Activated naive CD4-positive, alpha-beta T cell treated with anti-CD3 and anti-CD28 coated beads, Interleukin-2, amount 50 U/mL, for 24 hours (primary cell): ENCODE results near the gene ACSF3.

ENCODE experiments used
- H3K27ac Mint-ChIP-seq: one replicate; pipeline ENCODE4 v1.8.0; 2021; ENCODE audit warnings: mild to moderate bottlenecking, mixed read lengths
- H3K27me3 Mint-ChIP-seq: one replicate; pipeline ENCODE4 v1.8.0; 2021; ENCODE audit warnings: mixed read lengths
- H3K36me3 Mint-ChIP-seq: one replicate; pipeline ENCODE4 v1.8.0; 2021; ENCODE audit warnings: mixed read lengths
- H3K4me1 Mint-ChIP-seq: one replicate; pipeline ENCODE4 v1.8.0; 2021; ENCODE audit warnings: mixed read lengths
- H3K4me3 Mint-ChIP-seq: one replicate; pipeline ENCODE4 v1.8.0; 2021; ENCODE audit warnings: mild to moderate bottlenecking, mixed read lengths
- H3K9me3 Mint-ChIP-seq: one replicate; pipeline ENCODE4 v1.8.0; 2021; ENCODE audit warnings: mixed read lengths

Gene ACSF3

GRCh38 chr16:89093602-89094251 is at the start of gene ACSF3:
Gene ACSF3 (plus strand): TSS chr16:89093852. CDS start chr16:89100682, 6,830 bp downstream.
- H3K36me3 Mint-ChIP-seq, result peaks cover 2% of the 10 kb centered on the region
- peak within 1 kb of the TSS; percentile 99 for H3K27ac Mint-ChIP-seq
- peaks cover 47% of the 10 kb centered on the region for H3K4me1 Mint-ChIP-seq
- H3K27me3 Mint-ChIP-seq, result no peaks in the 10 kb centered on the region
- H3K4me3 Mint-ChIP-seq, result peak within 1 kb of the TSS; percentile 97
- no peaks in the 10 kb centered on the region for H3K9me3 Mint-ChIP-seq

DNA sequence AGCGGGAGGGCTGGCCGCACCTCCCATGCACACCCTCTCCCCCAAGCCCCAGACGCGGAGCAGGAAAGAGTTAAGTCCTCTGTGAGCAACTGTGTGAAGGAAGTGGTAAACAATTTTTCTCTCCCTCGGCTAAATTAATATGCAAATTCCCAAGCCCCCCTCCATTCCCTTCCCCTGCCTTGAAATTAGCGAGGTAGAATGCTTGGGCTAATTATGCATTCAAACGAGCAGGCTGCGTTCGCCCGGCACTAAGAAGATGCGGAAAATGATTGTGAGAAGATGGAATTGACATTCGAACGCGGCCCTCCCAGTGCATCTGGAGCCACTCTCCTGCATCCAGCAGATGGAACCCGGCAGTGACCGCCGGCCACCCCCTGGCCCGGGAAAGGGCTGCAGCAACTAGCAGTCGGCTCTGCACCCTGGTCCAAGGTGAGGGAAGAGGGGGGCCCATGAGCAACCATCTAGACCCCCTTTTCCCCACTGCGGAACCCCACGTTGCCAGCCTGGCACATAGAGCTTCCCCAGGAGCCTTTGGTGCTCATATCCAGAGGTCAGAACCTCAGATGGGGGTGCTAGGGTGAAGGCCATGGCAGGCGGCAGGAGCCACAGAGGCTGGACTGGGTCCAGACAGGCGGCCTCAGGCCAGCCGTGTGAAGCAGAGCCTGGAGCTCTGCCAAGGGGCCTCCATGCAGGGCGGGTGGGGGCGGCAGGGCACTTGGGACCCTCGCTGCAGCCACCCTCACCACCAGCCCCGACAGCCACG is 49.1 kb upstream of the ACSF3 start:
- Mint-ChIP-seq H3K36me3 (no peaks in the 10 kb centered on the region), H3K27me3 (no peaks in the 10 kb centered on the region), H3K4me3 (no peak overlapping the region), H3K9me3 (no peaks in the 10 kb centered on the region), H3K4me1 (no peaks in the 10 kb centered on the region), H3K27ac (no peak overlapping the region)

DNA sequence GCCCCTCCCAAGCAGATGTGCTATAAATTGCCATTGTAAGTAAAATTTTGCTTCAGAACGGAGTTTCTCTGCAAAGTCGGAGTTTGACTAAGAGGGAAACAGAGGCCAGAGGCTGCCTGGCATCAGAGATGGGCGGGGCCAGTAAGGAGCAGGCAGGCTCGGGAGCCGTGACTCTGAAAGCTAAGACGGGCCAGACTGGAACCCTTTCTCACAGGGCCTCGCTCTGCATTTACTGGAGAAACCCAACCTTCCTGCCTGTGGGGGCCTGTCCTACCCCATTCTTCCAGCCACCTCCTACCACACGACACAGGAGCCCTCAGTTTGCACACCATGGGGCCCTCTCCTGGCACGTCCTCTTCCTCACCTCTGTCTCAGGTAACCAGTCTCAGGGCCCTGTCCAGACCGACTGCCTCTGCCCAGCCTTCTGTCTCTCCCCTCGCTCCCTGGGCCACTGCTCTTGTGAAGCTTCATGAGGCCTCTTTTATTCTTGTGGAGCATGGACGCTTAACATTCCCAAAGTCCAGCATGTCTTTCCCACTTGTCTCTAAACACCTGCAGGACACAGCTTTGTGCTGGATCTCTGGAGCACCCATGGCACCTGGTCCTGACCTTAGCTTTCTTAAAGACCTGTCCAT is 48.4 kb upstream of the ACSF3 start:
- Mint-ChIP-seq H3K27me3 (no peaks in the 10 kb centered on the region), H3K9me3 (no peaks in the 10 kb centered on the region), H3K27ac (no peak overlapping the region), H3K4me3 (no peak overlapping the region), H3K36me3 (no peaks in the 10 kb centered on the region), H3K4me1 (no peaks in the 10 kb centered on the region)

DNA sequence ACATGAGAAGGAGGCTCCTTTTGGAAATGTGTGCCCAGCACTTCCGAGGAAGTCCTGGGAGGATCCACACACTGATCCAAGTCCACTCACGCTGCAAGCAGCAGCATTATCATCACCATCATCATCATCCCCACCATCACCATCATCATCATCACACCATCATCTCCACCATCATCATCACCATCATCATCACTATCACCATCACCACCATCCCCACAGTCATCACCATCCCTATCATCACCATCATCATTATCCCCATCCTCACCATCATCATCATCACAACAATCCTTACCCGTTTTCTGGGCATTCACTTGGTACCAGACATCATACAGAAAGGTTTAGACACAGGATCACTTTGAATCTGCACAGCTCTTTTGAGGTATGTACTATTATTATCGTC is 47.8 kb upstream of the ACSF3 start:
- Mint-ChIP-seq H3K4me3 (no peak overlapping the region), H3K27me3 (no peaks in the 10 kb centered on the region)

GRCh38 chr16:89046491-89046890 is 47.2 kb upstream of the ACSF3 start:
- no peaks in the 10 kb centered on the region for H3K36me3 Mint-ChIP-seq
- H3K4me3 Mint-ChIP-seq, result no peak overlapping the region
- no peaks in the 10 kb centered on the region for H3K27me3 Mint-ChIP-seq
- no peaks in the 10 kb centered on the region for H3K4me1 Mint-ChIP-seq
- no peaks in the 10 kb centered on the region for H3K9me3 Mint-ChIP-seq
- no peak overlapping the region for H3K27ac Mint-ChIP-seq

More for the DNA sequence above, 47.8 kb upstream of the ACSF3 start:
- Mint-ChIP-seq H3K4me1 (no peaks in the 10 kb centered on the region), H3K27ac (peak overlapping the region; percentile 0), H3K36me3 (no peaks in the 10 kb centered on the region), H3K9me3 (no peaks in the 10 kb centered on the region)

DNA sequence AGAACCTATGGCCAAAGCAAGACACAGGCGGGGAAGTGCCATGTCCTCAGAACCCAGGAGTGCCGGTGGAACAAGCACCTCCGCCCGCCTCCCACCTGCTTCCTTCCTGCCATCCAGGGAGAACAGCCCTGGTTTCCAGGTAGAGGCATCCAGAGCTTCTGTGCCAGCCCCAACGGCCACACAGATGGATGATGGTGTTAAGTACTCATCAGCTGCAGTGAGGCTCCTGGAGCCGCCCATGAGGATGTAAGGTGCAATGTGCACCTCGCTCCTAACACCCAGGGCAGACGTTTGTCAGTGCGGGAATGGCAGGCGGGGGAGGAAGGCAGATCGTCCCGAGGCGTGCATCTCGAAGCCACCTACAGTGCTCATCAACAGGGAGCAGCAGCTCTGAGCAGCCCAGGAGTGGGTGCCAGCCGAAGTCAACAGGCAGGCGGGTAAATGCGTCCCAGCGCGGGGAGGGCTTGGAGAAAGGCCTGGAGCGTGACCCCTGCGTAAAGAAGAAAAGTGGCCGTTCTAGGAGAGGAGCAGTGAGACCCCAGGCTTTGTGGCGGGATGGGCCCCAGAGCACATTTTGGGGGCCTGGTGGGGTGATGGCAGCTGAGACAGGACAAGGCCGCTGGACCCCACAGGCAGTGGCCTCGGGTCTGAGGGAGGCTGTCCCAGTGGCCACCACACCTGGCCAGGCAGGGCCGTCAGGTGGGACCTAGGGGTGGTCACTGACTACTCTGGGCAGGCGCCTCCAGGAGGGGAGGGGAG is 46.1 kb upstream of the ACSF3 start:
- Mint-ChIP-seq H3K4me3 (no peak overlapping the region), H3K27ac (no peak overlapping the region), H3K4me1 (no peaks in the 10 kb centered on the region)

DNA sequence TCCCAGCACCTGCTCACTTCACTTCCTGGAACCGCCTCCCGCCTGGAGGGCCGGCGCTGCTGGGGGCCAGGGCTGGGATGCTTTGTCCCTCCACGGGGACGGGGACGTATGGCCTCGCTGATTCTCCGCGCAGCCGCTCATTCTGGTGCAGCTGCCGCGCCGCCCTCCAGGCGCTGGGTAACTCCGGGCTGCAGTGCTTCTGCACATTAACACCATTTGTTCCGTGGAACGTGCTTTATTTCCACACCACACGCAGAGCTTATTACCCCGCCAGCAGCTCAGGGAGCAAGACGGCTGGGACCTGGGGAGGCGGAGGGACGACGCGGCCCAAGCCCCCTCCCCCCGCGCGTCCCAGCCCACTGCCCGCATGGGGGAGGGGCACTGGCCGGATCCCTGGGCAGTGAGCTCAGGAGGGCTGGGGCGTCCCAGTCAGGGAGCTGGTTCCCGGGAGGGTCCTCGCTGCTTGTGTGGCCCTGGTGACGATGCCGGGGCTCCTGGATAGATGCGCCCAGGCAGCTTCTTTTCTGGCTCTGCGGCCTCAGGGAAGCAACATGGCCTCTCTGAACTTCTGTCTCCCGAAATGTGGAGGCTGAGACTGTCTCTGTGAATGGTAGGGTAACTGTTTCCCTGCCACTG is 45.4 kb upstream of the ACSF3 start:
- no peak overlapping the region for H3K4me3 Mint-ChIP-seq
- H3K36me3 Mint-ChIP-seq, result no peaks in the 10 kb centered on the region
- no peak overlapping the region for H3K27ac Mint-ChIP-seq
- no peaks in the 10 kb centered on the region for H3K4me1 Mint-ChIP-seq
- no peaks in the 10 kb centered on the region for H3K27me3 Mint-ChIP-seq
- no peaks in the 10 kb centered on the region for H3K9me3 Mint-ChIP-seq

More for the DNA sequence above, 46.1 kb upstream of the ACSF3 start:
- Mint-ChIP-seq H3K27me3 (no peaks in the 10 kb centered on the region), H3K9me3 (no peaks in the 10 kb centered on the region), H3K36me3 (no peaks in the 10 kb centered on the region)

- no peak overlapping the region for H3K4me3 Mint-ChIP-seq
- H3K9me3 Mint-ChIP-seq, result no peaks in the 10 kb centered on the region
- H3K4me1 Mint-ChIP-seq, result no peaks in the 10 kb centered on the region
- no peak overlapping the region for H3K27ac Mint-ChIP-seq
- no peaks in the 10 kb centered on the region for H3K36me3 Mint-ChIP-seq
- H3K27me3 Mint-ChIP-seq, result no peaks in the 10 kb centered on the region
Observed at GRCh38 chr16:89048871-89049422, 44.7 kb upstream of the ACSF3 start.

DNA sequence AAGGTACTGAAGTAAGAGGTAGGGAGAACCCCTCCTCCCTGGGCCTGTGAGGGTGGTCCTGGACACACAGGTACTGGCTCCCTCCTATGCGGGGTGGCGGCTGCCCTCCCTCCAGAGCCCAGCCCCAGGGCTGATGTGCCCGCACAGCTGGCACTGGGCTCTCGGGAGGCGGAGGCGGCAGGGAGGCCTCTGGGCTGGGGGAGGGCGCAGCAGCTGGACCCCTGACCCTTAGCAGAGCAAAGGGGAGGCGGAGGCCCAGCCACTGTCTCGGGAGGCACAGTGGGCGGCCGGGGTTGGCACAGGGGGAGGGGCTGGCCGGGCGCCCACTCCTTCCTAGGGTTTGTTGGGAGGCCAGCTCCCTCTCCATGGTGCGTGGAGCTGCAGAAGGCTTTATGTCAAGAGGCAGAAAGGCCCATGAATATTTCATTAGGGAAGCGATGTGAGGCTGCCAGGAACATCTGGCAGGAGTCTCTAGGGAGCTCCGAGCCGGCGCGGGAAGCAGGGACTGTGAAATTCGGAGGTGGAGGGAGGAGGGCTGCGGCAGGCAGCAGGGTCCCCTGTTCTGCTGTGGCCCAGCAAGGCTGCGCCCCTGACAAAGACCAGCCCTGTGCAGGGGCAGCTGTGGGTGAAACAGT is 44.1 kb upstream of the ACSF3 start:
- Mint-ChIP-seq H3K4me1 (no peaks in the 10 kb centered on the region), H3K27ac (no peak overlapping the region), H3K27me3 (no peaks in the 10 kb centered on the region), H3K9me3 (no peaks in the 10 kb centered on the region), H3K36me3 (no peaks in the 10 kb centered on the region), H3K4me3 (no peak overlapping the region)

GRCh38 chr16:89050119-89050867 is 43.4 kb upstream of the ACSF3 start:
- Mint-ChIP-seq H3K9me3 (no peaks in the 10 kb centered on the region), H3K4me1 (no peaks in the 10 kb centered on the region), H3K4me3 (no peak overlapping the region), H3K27me3 (no peaks in the 10 kb centered on the region), H3K27ac (no peak overlapping the region), H3K36me3 (no peaks in the 10 kb centered on the region)

DNA sequence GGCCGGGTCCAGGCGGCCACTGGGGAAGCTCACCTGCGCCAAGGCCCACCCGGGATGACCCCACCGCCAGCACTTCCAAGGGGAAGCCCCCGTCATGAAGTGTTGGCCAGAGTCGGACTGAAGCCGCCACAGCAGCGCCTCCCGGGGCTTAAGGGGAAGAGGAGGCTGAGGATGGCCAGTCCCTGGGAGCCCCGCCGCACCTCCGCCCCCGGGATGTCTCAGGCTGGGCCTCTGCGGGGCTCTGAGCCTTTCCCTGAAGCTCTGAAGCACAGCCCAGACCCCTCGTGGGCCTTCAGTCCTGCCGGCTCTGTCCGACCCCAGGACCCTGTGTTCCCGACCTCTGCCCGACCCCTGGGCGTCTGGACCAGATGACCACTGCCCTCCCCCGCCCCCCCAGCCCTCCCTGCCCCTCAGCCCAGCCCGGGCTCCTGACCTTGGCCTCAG is 42.8 kb upstream of the ACSF3 start:
- Mint-ChIP-seq H3K4me1 (no peaks in the 10 kb centered on the region), H3K36me3 (no peaks in the 10 kb centered on the region), H3K27me3 (no peaks in the 10 kb centered on the region), H3K27ac (no peak overlapping the region), H3K9me3 (no peaks in the 10 kb centered on the region), H3K4me3 (no peak overlapping the region)

GRCh38 chr16:89051521-89052166 is 42.0 kb upstream of the ACSF3 start:
- no peaks in the 10 kb centered on the region for H3K9me3 Mint-ChIP-seq
- no peaks in the 10 kb centered on the region for H3K36me3 Mint-ChIP-seq
- no peaks in the 10 kb centered on the region for H3K27me3 Mint-ChIP-seq

GRCh38 chr16:89052191-89052889 is 41.3 kb upstream of the ACSF3 start:
- no peaks in the 10 kb centered on the region for H3K27me3 Mint-ChIP-seq
- H3K4me3 Mint-ChIP-seq, result peak overlapping the region; percentile 87
- no peak overlapping the region for H3K27ac Mint-ChIP-seq
- no peaks in the 10 kb centered on the region for H3K36me3 Mint-ChIP-seq
- H3K4me1 Mint-ChIP-seq, result no peaks in the 10 kb centered on the region
- H3K9me3 Mint-ChIP-seq, result no peaks in the 10 kb centered on the region

More at GRCh38 chr16:89051521-89052166, 42.0 kb upstream of the ACSF3 start:
- H3K27ac Mint-ChIP-seq, result no peak overlapping the region
- H3K4me1 Mint-ChIP-seq, result no peaks in the 10 kb centered on the region
- no peak overlapping the region for H3K4me3 Mint-ChIP-seq
